ENCODE results near the gene ARG2. TPM values are rescaled to one million over a fixed set of nuclear protein-coding genes. Genes with fewer than 3 reads are reported as not detected.
"Not testable (repeated sequence)": the region's sequence is repeated elsewhere in the genome, so short reads cannot be mapped to it uniquely, and the experiment has no call there.

Gene ARG2
- total RNA-seq, 2 experiments from 2014 or later: 1.3 to 2.6 TPM

GRCh38 chr14:67600562-67600974, 19.2 kb upstream of the ARG2 start:
- H3K4me3 Mint-ChIP-seq: peak overlapping the region; percentile 94
- not testable (repeated sequence) for H3K9me3 Mint-ChIP-seq; H3K36me3 Mint-ChIP-seq; DNase-seq; H3K27me3 Mint-ChIP-seq; ATAC-seq (ENCODE audit: low read depth)
- H3K27ac Mint-ChIP-seq: peak overlapping the region; percentile 94
- POLR2A ChIA-PET: interaction anchor here (0.5 to 1.9 kb wide), 13 partner anchors 9 to 1215 kb away, joined by 3 to 7 read pairs (median 4); partner anchors contain the start of gene ARG2
- peaks cover 25% of the 10 kb centered on the region for H3K4me1 Mint-ChIP-seq

- Mint-ChIP-seq H3K9me3 (peaks cover 1% of the 10 kb centered on the region), H3K27me3 (peaks cover 3% of the 10 kb centered on the region), H3K4me3 (no peak overlapping the region), H3K27ac (no peak overlapping the region), H3K36me3 (peaks cover 1% of the 10 kb centered on the region), H3K4me1 (peaks cover 21% of the 10 kb centered on the region)
- POLR2A ChIA-PET: no interaction called here
- no peak for DNase-seq
- ATAC-seq (ENCODE audit: low read depth): no peak
Measured at GRCh38 chr14:67602076-67602475, 17.6 kb upstream of the ARG2 start.

- no peaks in the 10 kb centered on the region for H3K36me3 Mint-ChIP-seq
- H3K27ac Mint-ChIP-seq: no peak overlapping the region
- POLR2A ChIA-PET: no interaction called here
- no peak overlapping the region for H3K4me3 Mint-ChIP-seq
- DNase-seq: no peak
- peaks cover 3% of the 10 kb centered on the region for H3K27me3 Mint-ChIP-seq
- H3K9me3 Mint-ChIP-seq: peaks cover 1% of the 10 kb centered on the region
- ATAC-seq (ENCODE audit: low read depth): no peak
- peaks cover 20% of the 10 kb centered on the region for H3K4me1 Mint-ChIP-seq
Measured at GRCh38 chr14:67602995-67603545, 16.6 kb upstream of the ARG2 start.

GRCh38 chr14:67607646-67608045, 12.1 kb upstream of the ARG2 start:
- no peaks in the 10 kb centered on the region for H3K9me3 Mint-ChIP-seq
- peaks cover 3% of the 10 kb centered on the region for H3K4me1 Mint-ChIP-seq
- peaks cover 7% of the 10 kb centered on the region for H3K27me3 Mint-ChIP-seq
- H3K36me3 Mint-ChIP-seq: no peaks in the 10 kb centered on the region
- H3K4me3 Mint-ChIP-seq: no peak overlapping the region
- ATAC-seq (ENCODE audit: low read depth) (no peak), DNase-seq (no peak)
- H3K27ac Mint-ChIP-seq: no peak overlapping the region
- POLR2A ChIA-PET: no interaction called here

- no peak for DNase-seq
- Mint-ChIP-seq H3K27ac (no peak overlapping the region), H3K9me3 (no peaks in the 10 kb centered on the region), H3K4me1 (peaks cover 3% of the 10 kb centered on the region), H3K4me3 (no peak overlapping the region), H3K27me3 (peaks cover 12% of the 10 kb centered on the region), H3K36me3 (no peaks in the 10 kb centered on the region)
- no peak for ATAC-seq (ENCODE audit: low read depth)
- POLR2A ChIA-PET: no interaction called here
Measured at GRCh38 chr14:67609642-67610310, 9.9 kb upstream of the ARG2 start.

- Mint-ChIP-seq H3K9me3 (no peaks in the 10 kb centered on the region), H3K4me1 (peaks cover 3% of the 10 kb centered on the region), H3K27me3 (peaks cover 16% of the 10 kb centered on the region), H3K27ac (no peak overlapping the region), H3K36me3 (no peaks in the 10 kb centered on the region), H3K4me3 (no peak overlapping the region)
- DNase-seq: no peak
- POLR2A ChIA-PET: no interaction called here
- no peak for ATAC-seq (ENCODE audit: low read depth)
Measured at GRCh38 chr14:67610491-67610890, 9.2 kb upstream of the ARG2 start.

- no peaks in the 10 kb centered on the region for H3K36me3 Mint-ChIP-seq
- H3K4me3 Mint-ChIP-seq: peak overlapping the region; percentile 57
- DNase-seq (no peak), ATAC-seq (ENCODE audit: low read depth) (peak; percentile 25)
- H3K9me3 Mint-ChIP-seq: no peaks in the 10 kb centered on the region
- peaks cover 18% of the 10 kb centered on the region for H3K27me3 Mint-ChIP-seq
- H3K4me1 Mint-ChIP-seq: peaks cover 20% of the 10 kb centered on the region
- POLR2A ChIA-PET: interaction anchor here (0.7 to 1.9 kb wide), 3 partner anchors 47 to 86 kb away, joined by 3 to 6 read pairs (median 4); partner anchors contain the start of gene RDH11
- peak overlapping the region; percentile 46 for H3K27ac Mint-ChIP-seq
Measured at GRCh38 chr14:67618617-67619063, 1.1 kb upstream of the ARG2 start.

- peak overlapping the region; percentile 84 for H3K4me3 Mint-ChIP-seq
- ATAC-seq (ENCODE audit: low read depth): no peak
- DNase-seq: no peak
- no peaks in the 10 kb centered on the region for H3K9me3 Mint-ChIP-seq
- H3K4me1 Mint-ChIP-seq: peaks cover 20% of the 10 kb centered on the region
- POLR2A ChIA-PET: interaction anchor here (0.7 to 1.6 kb wide), 3 partner anchors 20 to 71 kb away, joined by 3 to 5 read pairs (median 3); partner anchors contain the start of gene PIGH
- peaks cover 14% of the 10 kb centered on the region for H3K27me3 Mint-ChIP-seq
- no peak overlapping the region for H3K27ac Mint-ChIP-seq
- peaks cover 4% of the 10 kb centered on the region for H3K36me3 Mint-ChIP-seq
Measured at GRCh38 chr14:67620217-67620785, 581 bp downstream of the ARG2 start.

- no peak overlapping the region for H3K4me3 Mint-ChIP-seq
- H3K27ac Mint-ChIP-seq: no peak overlapping the region
- POLR2A ChIA-PET: no interaction called here
- DNase-seq (no peak), ATAC-seq (ENCODE audit: low read depth) (no peak)
- H3K27me3 Mint-ChIP-seq: peaks cover 7% of the 10 kb centered on the region
- no peaks in the 10 kb centered on the region for H3K9me3 Mint-ChIP-seq
- H3K4me1 Mint-ChIP-seq: peaks cover 18% of the 10 kb centered on the region
- H3K36me3 Mint-ChIP-seq: peaks cover 4% of the 10 kb centered on the region
Measured at GRCh38 chr14:67622675-67623074, 3.0 kb downstream of the ARG2 start.

- Mint-ChIP-seq H3K4me1 (peaks cover 18% of the 10 kb centered on the region), H3K9me3 (no peaks in the 10 kb centered on the region), H3K27ac (no peak overlapping the region), H3K4me3 (no peak overlapping the region), H3K36me3 (peaks cover 4% of the 10 kb centered on the region), H3K27me3 (peaks cover 7% of the 10 kb centered on the region)
- DNase-seq (no peak), ATAC-seq (ENCODE audit: low read depth) (no peak)
- POLR2A ChIA-PET: no interaction called here
Measured at GRCh38 chr14:67623114-67623513, 3.4 kb downstream of the ARG2 start.

GRCh38 chr14:67626131-67626530, 6.4 kb downstream of the ARG2 start:
- H3K36me3 Mint-ChIP-seq; H3K9me3 Mint-ChIP-seq; DNase-seq; ATAC-seq (ENCODE audit: low read depth); H3K4me3 Mint-ChIP-seq; POLR2A ChIA-PET; H3K27ac Mint-ChIP-seq; H3K27me3 Mint-ChIP-seq: not testable (repeated sequence)
- H3K4me1 Mint-ChIP-seq: peaks cover 11% of the 10 kb centered on the region

- DNase-seq (no peak), ATAC-seq (ENCODE audit: low read depth) (no peak)
- Mint-ChIP-seq H3K27me3 (no peaks in the 10 kb centered on the region), H3K9me3 (no peaks in the 10 kb centered on the region), H3K4me3 (no peak overlapping the region), H3K36me3 (peaks cover 4% of the 10 kb centered on the region), H3K4me1 (peaks cover 11% of the 10 kb centered on the region), H3K27ac (no peak overlapping the region)
- POLR2A ChIA-PET: no interaction called here
Measured at GRCh38 chr14:67627519-67627918, 7.8 kb downstream of the ARG2 start.

GRCh38 chr14:67630186-67630585, 10.5 kb downstream of the ARG2 start:
- ATAC-seq (ENCODE audit: low read depth) (no peak), DNase-seq (no peak)
- POLR2A ChIA-PET: interaction anchor here (1.1 kb wide), 1 partner anchor 30 kb away, joined by 3 read pairs; the partner anchor contains the start of gene PIGH
- Mint-ChIP-seq H3K36me3 (peaks cover 1% of the 10 kb centered on the region), H3K27ac (no peak overlapping the region), H3K27me3 (no peaks in the 10 kb centered on the region), H3K4me1 (peaks cover 2% of the 10 kb centered on the region), H3K4me3 (no peak overlapping the region), H3K9me3 (no peaks in the 10 kb centered on the region)

GRCh38 chr14:67630938-67631337, 11.2 kb downstream of the ARG2 start:
- peaks cover 1% of the 10 kb centered on the region for H3K36me3 Mint-ChIP-seq
- H3K9me3 Mint-ChIP-seq: no peaks in the 10 kb centered on the region
- peaks cover 3% of the 10 kb centered on the region for H3K4me1 Mint-ChIP-seq
- H3K27me3 Mint-ChIP-seq: no peaks in the 10 kb centered on the region
- no peak for DNase-seq
- POLR2A ChIA-PET: interaction anchor here (1.1 kb wide), 1 partner anchor 31 kb away, joined by 3 read pairs; the partner anchor contains the start of gene PIGH
- no peak overlapping the region for H3K4me3 Mint-ChIP-seq
- ATAC-seq (ENCODE audit: low read depth): no peak
- H3K27ac Mint-ChIP-seq: no peak overlapping the region
